Loucy (cell line): ENCODE data around the gene SORT1.
A peak's percentile ranks its signal among the peaks of the same experiment; 100 is the strongest.

Experiments
- H2AFZ ChIP-seq: fragments of 200-600 bp; sonication (generic); 2 replicates; pipeline ENCODE4 v1.6.0; 2016; ENCODE audit warnings: antibody characterized with exemption, mild to moderate bottlenecking, low read length, moderate library complexity
- H3F3A ChIP-seq: fragments of 200-600 bp; 2 replicates; pipeline ENCODE4 v1.6.0; 2016; ENCODE audit warnings: antibody characterized with exemption, low read depth, mild to moderate bottlenecking
- H3K27me3 ChIP-seq: fragments of 200-600 bp; sonication (generic); 2 replicates; pipeline ENCODE4 v1.6.1; 2014; ENCODE audit warnings: low read length, mild to moderate bottlenecking; ENCODE audit not compliant: insufficient read depth, poor library complexity, severe bottlenecking
- H3K36me3 ChIP-seq: fragments of 200-600 bp; sonication (generic); 2 replicates; pipeline ENCODE4 v1.6.1; 2016; ENCODE audit warnings: low read length; ENCODE audit not compliant: insufficient read depth
- H3K4me1 ChIP-seq: fragments of 200-600 bp; sonication (generic); 2 replicates; pipeline ENCODE4 v1.5.1; 2014; ENCODE audit warnings: low read length, mild to moderate bottlenecking; ENCODE audit not compliant: insufficient read depth, poor library complexity, severe bottlenecking
- H3K4me2 ChIP-seq: fragments of 200-600 bp; sonication (generic); 2 replicates; pipeline ENCODE4 v1.6.0; 2014; ENCODE audit warnings: antibody characterized with exemption, low read length, low read depth, mild to moderate bottlenecking; ENCODE audit not compliant: poor library complexity, severe bottlenecking
- H3K4me3 ChIP-seq: fragments of 200-600 bp; sonication (generic); 2 replicates; pipeline ENCODE4 v1.5.1; 2014; ENCODE audit warnings: low read length, mild to moderate bottlenecking, mixed read lengths; ENCODE audit not compliant: poor library complexity, severe bottlenecking
- H3K79me2 ChIP-seq: fragments of 200-600 bp; sonication (generic); 2 replicates; pipeline ENCODE4 v1.6.1; 2014; ENCODE audit warnings: low read length; ENCODE audit not compliant: insufficient read depth
- H3K9ac ChIP-seq: fragments of 200-600 bp; sonication (generic); 2 replicates; pipeline ENCODE4 v1.6.0; 2014; ENCODE audit warnings: mild to moderate bottlenecking, low read depth, low read length, moderate library complexity; ENCODE audit not compliant: poor library complexity, severe bottlenecking
- H3K9me2 ChIP-seq: fragments of 200-600 bp; sonication (generic); replicated peaks from 2 replicates; pipeline ENCODE4 v1.6.1; 2016; ENCODE audit warnings: low read depth, low read length, mixed read lengths
- H3K9me3 ChIP-seq: fragments of 200-600 bp; sonication (generic); 2 replicates; pipeline ENCODE4 v1.6.1; 2014; ENCODE audit warnings: mild to moderate bottlenecking, antibody characterized with exemption, low read length, low read depth; ENCODE audit not compliant: insufficient read depth
- H4K20me1 ChIP-seq: fragments of 200-600 bp; sonication (generic); 2 replicates; pipeline ENCODE4 v1.6.0; 2014; ENCODE audit warnings: antibody characterized with exemption, low read length, mild to moderate bottlenecking; ENCODE audit not compliant: insufficient read depth, poor library complexity, severe bottlenecking
- EZH2phosphoT487 ChIP-seq: fragments of 200-600 bp; IDR thresholded peaks from 2 replicates; pipeline ENCODE4 v1.6.1; 2018; ENCODE audit warnings: antibody characterized with exemption, mild to moderate bottlenecking, moderate library complexity, borderline replicate concordance
- TF ChIP-seq, protein P1 (sequence below): fragments of 200-600 bp; sonication (generic); conservative IDR thresholded peaks from 2 replicates; pipeline ENCODE4 v1.5.1; 2014; ENCODE audit warnings: mild to moderate bottlenecking, antibody characterized with exemption, low read length

The SORT1 gene

DNA sequence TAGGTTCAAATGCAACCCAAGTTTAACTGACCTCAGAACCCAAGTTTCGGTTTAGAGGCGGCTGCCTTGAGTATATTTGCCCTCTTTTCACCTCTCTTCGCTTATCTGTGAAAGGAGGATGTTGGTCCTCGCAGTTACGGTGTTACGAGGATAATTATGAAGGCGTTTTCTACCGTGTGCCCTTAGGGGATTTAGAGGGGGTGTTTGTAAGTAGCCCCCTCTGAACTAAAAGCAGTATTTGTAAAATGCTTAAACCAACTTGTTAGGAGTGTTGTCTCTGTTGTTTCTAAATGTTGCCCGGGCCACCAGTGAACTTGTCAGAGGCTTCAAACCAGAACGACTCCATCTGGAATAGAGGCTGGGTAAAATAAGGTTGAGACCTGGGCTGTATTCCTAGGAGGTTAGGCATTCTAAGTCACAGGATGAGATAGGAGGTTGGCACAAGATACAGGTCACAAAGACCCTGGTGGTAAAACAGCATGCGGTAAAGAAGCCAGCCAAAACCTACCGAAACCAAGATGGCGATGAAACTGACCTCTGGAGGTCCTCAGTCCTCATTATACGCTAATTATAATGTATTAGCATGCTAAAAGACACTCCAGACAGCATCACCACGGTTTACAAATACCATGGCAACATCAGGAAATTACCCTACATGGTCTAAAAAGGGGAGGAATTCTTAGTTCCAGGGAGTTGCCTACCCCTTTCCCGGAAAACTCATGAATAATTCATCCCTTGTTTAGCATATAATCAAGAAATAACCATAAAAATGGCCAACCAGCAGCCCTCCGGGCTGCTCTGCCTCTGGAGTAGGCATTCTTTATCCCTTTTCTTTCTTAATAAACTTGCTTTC is 113.7 kb downstream of the SORT1 start:
- peak overlapping the region; percentile 92 for H3K9ac ChIP-seq
- no peaks in the 10 kb centered on the region for H3K36me3 ChIP-seq
- H4K20me1 ChIP-seq = no peaks in the 10 kb centered on the region
- H2AFZ ChIP-seq = peak overlapping the region; percentile 80; the same call in 1 of the 2 replicates
- H3K4me3 ChIP-seq = peak overlapping the region; percentile 86
- no peaks in the 10 kb centered on the region for H3K9me2 ChIP-seq
- peak overlapping the region; percentile 94 for H3K4me2 ChIP-seq
- H3K9me3 ChIP-seq = no peaks in the 10 kb centered on the region
- peaks cover 35% of the 10 kb centered on the region for H3K79me2 ChIP-seq
- H3K27me3 ChIP-seq = no peaks in the 10 kb centered on the region
- TF ChIP-seq EZH2phosphoT487 = no peak
- TF ChIP-seq, protein P1, sequence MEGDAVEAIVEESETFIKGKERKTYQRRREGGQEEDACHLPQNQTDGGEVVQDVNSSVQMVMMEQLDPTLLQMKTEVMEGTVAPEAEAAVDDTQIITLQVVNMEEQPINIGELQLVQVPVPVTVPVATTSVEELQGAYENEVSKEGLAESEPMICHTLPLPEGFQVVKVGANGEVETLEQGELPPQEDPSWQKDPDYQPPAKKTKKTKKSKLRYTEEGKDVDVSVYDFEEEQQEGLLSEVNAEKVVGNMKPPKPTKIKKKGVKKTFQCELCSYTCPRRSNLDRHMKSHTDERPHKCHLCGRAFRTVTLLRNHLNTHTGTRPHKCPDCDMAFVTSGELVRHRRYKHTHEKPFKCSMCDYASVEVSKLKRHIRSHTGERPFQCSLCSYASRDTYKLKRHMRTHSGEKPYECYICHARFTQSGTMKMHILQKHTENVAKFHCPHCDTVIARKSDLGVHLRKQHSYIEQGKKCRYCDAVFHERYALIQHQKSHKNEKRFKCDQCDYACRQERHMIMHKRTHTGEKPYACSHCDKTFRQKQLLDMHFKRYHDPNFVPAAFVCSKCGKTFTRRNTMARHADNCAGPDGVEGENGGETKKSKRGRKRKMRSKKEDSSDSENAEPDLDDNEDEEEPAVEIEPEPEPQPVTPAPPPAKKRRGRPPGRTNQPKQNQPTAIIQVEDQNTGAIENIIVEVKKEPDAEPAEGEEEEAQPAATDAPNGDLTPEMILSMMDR = no peak
- no peaks in the 10 kb centered on the region for H3F3A ChIP-seq
- peaks cover 38% of the 10 kb centered on the region for H3K4me1 ChIP-seq

DNA sequence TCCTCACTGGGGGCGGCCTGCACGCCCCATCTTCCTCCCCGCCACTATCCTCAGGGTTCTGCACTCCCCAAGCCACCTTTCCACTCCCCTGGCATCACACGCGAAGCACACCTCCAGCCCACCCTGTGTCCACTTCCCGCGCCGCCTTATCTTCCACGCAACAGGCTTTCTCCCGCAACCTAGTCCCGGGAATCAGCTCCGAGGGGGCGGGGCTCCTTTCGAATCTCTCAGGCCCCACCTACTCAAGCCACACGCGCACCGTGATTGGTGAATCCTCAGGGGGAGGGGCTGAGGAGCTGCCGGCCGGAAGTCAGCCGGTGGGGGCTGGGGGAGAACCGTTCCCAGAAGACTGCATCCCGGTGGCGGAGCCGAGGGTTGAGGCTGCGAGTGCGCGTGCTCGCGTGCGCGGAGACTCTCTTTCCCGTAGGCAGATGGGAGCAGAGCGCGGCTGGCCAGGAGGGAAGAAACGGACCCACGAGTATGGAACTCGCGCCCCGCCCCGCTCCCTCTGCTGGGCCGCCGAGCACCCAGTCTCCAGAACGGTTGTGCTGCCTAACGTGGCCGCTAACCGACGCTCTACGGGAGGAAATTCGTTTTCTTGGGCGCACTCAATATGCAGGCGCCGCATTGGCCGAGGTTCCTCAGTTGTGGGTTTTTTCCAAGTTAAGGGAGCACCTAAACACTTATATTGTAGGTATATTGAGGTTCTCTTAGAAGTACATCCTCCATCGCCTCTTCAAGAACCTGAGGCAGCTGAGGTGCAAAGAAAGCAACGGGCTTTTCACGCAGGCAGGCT is 114.6 kb downstream of the SORT1 start, which contains the start of gene PSRC1:
Gene PSRC1 (minus strand): TSS at position 194 of the 796 bp plus-strand sequence.
- Histone ChIP-seq H3F3A (no peaks in the 10 kb centered on the region), H4K20me1 (no peaks in the 10 kb centered on the region), H2AFZ (peak within 1 kb of the TSS; percentile 80), H3K4me2 (peak within 1 kb of the TSS; percentile 94), H3K27me3 (no peaks in the 10 kb centered on the region), H3K9me2 (no peaks in the 10 kb centered on the region), H3K79me2 (peaks cover 35% of the 10 kb centered on the region), H3K36me3 (no peaks in the 10 kb centered on the region), H3K9ac (peak within 1 kb of the TSS; percentile 92), H3K9me3 (no peaks in the 10 kb centered on the region), H3K4me3 (peak within 1 kb of the TSS; percentile 86), H3K4me1 (peaks cover 38% of the 10 kb centered on the region)
- TF ChIP-seq, protein P1 = peak; percentile 48
- no peak for TF ChIP-seq EZH2phosphoT487

DNA sequence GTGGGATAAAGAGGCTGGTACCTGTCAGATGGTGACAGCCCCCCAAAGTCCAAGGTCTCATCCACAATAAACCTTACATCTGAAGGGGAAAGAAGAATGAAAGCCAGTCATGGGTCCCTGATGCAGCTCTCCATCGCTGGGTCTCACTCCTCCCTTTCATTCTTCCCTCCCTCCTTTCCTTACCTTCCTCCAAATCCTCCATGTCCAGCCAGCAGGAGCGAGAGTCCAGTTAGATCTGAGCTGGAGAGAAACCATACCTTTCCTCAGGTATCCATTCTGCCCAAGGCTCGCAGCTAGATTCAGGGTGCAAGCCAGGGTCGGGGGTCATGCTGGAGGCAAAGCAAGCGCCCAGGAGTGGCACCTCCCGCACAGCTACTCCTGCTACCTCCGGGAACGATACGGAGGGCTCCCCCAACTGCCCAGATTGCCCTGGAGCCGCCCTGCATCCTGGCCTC is 115.2 kb downstream of the SORT1 start:
- peak overlapping the region; percentile 80 for H2AFZ ChIP-seq

More for the DNA sequence above, 115.2 kb downstream of the SORT1 start:
- no peaks in the 10 kb centered on the region for H4K20me1 ChIP-seq
- peak overlapping the region; percentile 86 for H3K4me3 ChIP-seq
- peaks cover 38% of the 10 kb centered on the region for H3K4me1 ChIP-seq
- H3K79me2 ChIP-seq = peaks cover 35% of the 10 kb centered on the region
- no peaks in the 10 kb centered on the region for H3K9me2 ChIP-seq
- TF ChIP-seq EZH2phosphoT487 = no peak
- H3K4me2 ChIP-seq = peak overlapping the region; percentile 94
- H3K27me3 ChIP-seq = no peaks in the 10 kb centered on the region
- peak overlapping the region; percentile 92 for H3K9ac ChIP-seq
- H3K9me3 ChIP-seq = no peaks in the 10 kb centered on the region
- no peaks in the 10 kb centered on the region for H3K36me3 ChIP-seq
- H3F3A ChIP-seq = no peaks in the 10 kb centered on the region
